SK-MEL-5 (cell line): Measurements from ENCODE around the gene SLC25A38. TPM values are rescaled to one million over a fixed set of nuclear protein-coding genes. Genes with fewer than 3 reads are reported as not detected.
"Not testable (repeated sequence)": the region's sequence is repeated elsewhere in the genome, so short reads cannot be mapped to it uniquely, and the experiment has no call there.

Source experiments
- DNase-seq: peaks from one replicate; pipeline ENCODE4 v3.0.0-alpha.2; 2016; ENCODE audit warnings: low read depth, low spot score
- in situ Hi-C: cut with HindIII; loops from 2 replicates; pipeline ENCODE4 v1.10.0; 2016; ENCODE audit warnings: low sequenced_read_pairs, high pct_unique_total_duplicates, low pct_unique_long_range_greater_than_20kb
- total RNA-seq: library from RNA; depleted of rRNA; stranded (reverse); fragments of >200 nt; shearing (Covaris generic); gene quantifications from 2 replicates; pipeline ENCODE4 v1.2.3, GENCODE V29; 2014

SLC25A38 gene
- total RNA-seq, 1 experiment from 2014 or later = 17.7 TPM

- DNase-seq = no peak
- in situ Hi-C loops = no loop called here
Measured at GRCh38 chr3:39362812-39363211, 20.4 kb upstream of the SLC25A38 start.

- DNase-seq, in situ Hi-C loops: not testable (repeated sequence)
Measured at GRCh38 chr3:39370450-39370849, 12.7 kb upstream of the SLC25A38 start.

GRCh38 chr3:39372833-39373232 lies 10.3 kb upstream of the SLC25A38 start:
- in situ Hi-C loops = no loop called here
- no peak for DNase-seq

- in situ Hi-C loops = no loop called here
- no peak for DNase-seq
Measured at GRCh38 chr3:39376959-39377634, 6.1 kb upstream of the SLC25A38 start.

- DNase-seq = peak; percentile 58
- in situ Hi-C loops = no loop called here
Measured at GRCh38 chr3:39378088-39378487, 5.1 kb upstream of the SLC25A38 start.

- in situ Hi-C loops = no loop called here
- DNase-seq = no peak
Measured at GRCh38 chr3:39378957-39379777, 4.0 kb upstream of the SLC25A38 start.

- no peak for DNase-seq
- in situ Hi-C loops = no loop called here
Measured at GRCh38 chr3:39379778-39380155, 3.4 kb upstream of the SLC25A38 start.

- in situ Hi-C loops = no loop called here
- DNase-seq = no peak
Measured at GRCh38 chr3:39381432-39381831, 1.7 kb upstream of the SLC25A38 start.

- peak; percentile 92 for DNase-seq
- in situ Hi-C loops = no loop called here
Measured at GRCh38 chr3:39383881-39384664, 903 bp downstream of the SLC25A38 start.

- in situ Hi-C loops = no loop called here
- DNase-seq = no peak
Measured at GRCh38 chr3:39384665-39385000, 1.5 kb downstream of the SLC25A38 start.

- in situ Hi-C loops = no loop called here
- no peak for DNase-seq
Measured at GRCh38 chr3:39385456-39386090, 2.4 kb downstream of the SLC25A38 start.

- DNase-seq = no peak
- in situ Hi-C loops = no loop called here
Measured at GRCh38 chr3:39386318-39386717, 3.1 kb downstream of the SLC25A38 start.

- no peak for DNase-seq
- in situ Hi-C loops = no loop called here
Measured at GRCh38 chr3:39387411-39387975, 4.3 kb downstream of the SLC25A38 start.

- in situ Hi-C loops = no loop called here
- no peak for DNase-seq
Measured at GRCh38 chr3:39388153-39388552, 5.0 kb downstream of the SLC25A38 start.

- in situ Hi-C loops = no loop called here
- no peak for DNase-seq
Measured at GRCh38 chr3:39388741-39389248, 5.6 kb downstream of the SLC25A38 start.

- DNase-seq = no peak
- in situ Hi-C loops = no loop called here
Measured at GRCh38 chr3:39390181-39390580, 7.0 kb downstream of the SLC25A38 start.

GRCh38 chr3:39396690-39397089 lies 13.5 kb downstream of the SLC25A38 start:
- DNase-seq = no peak
- in situ Hi-C loops = no loop called here

- DNase-seq = no peak
- in situ Hi-C loops = no loop called here
Measured at GRCh38 chr3:39398700-39399099, 15.5 kb downstream of the SLC25A38 start.
